Inferior parietal cortex (tissue), 1 donor: ENCODE results near the gene ADAT1.

ENCODE experiments used
- DNase-seq: peaks from one replicate; pipeline ENCODE4 v3.0.0-alpha.2; 2016; ENCODE audit errors: extremely low spot score

The ADAT1 gene, protein sequence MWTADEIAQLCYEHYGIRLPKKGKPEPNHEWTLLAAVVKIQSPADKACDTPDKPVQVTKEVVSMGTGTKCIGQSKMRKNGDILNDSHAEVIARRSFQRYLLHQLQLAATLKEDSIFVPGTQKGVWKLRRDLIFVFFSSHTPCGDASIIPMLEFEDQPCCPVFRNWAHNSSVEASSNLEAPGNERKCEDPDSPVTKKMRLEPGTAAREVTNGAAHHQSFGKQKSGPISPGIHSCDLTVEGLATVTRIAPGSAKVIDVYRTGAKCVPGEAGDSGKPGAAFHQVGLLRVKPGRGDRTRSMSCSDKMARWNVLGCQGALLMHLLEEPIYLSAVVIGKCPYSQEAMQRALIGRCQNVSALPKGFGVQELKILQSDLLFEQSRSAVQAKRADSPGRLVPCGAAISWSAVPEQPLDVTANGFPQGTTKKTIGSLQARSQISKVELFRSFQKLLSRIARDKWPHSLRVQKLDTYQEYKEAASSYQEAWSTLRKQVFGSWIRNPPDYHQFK

DNA sequence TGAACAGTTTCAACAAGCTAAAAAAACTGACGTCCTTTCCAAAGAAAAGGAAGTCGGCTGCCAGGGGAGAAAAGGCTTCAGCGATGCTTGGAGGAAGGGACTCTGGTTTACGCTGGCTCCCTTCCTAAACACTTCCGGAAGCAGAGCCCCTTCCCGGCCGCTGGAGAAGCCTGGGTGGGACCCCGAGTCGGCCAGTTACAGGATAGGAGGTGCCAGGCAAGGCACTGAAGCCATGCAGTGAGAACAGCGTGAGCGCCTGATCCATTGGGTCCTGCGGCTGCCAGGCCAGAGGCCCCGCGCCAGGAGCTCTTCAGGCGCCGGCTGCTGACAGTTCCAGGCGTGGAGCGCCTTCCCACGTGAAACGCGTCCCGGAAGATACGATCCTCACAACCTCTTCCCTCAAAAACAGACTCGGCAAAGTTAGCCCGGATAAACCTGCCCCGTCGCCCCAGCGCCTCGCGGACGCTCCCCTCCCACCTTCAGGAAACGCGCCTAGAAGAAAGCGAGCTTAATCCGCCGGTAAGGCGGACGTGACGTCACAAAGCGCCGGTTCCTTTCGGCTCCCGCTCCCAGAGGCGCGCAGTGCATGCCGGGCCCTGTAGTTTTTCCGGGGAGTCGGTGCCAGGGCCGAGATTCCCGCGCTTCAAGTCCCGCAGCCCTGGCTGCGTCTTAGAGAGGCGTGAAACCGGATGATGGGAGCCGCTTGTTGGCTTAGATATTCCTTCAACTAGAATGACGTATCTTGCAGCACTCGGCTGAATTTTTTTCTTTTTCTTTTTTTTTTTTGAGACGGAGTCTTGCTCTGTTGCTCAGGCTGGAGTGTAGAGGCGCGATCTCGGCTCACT lies at the start of gene ADAT1:
ADAT1 (minus strand) TSS at position 521 of the 845 bp plus-strand sequence. CDS start 2,482 bp downstream, outside the sequence.
- peak; percentile 98 for DNase-seq

DNA sequence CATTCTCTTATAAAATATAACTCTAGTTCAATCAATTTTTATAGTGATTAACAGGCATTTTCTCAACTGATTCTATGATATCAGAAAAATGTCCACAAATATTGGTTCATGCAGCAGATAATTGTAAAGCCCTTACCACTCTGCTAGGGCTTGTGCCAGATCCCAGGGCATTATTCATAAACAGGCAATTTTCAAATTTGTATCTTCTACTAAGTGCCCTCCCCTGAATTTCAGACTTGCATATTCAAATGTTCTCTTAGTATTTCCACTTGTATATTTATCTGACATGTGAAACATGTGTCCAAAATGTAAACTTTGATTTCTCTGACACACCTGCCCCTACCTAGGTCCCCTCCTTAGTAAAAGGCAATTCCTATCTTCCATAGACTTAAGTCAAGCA lies 44.4 kb upstream of the ADAT1 start:
- DNase-seq, result no peak

DNA sequence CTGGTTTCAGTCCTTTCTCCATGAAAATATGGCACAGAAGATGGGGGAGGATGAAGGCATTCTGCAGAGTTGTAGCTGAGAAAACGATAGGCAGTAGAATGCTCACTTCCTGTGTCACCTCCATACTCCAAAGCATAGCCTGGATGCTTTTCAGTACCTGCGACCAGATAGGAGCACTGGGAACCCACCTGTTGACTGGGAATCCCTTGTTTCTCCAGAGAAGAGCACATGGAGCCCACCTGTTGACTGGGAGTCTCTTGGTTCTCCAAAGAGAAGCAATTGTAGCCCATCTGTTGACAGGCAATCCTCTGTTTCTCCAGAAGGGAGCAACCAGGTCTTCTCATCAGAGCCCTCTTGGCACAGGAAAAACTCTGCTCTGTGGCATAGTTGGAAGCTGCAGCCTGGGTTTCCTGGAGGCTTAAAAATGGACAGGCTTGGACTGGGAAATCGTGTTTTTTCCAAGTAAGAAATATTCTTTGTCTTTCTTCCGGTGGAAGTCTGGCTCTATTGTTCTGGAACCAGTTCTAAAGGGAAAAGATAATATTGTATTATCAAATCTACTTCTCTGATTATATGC lies 37.7 kb upstream of the ADAT1 start:
- DNase-seq, result no peak

DNA sequence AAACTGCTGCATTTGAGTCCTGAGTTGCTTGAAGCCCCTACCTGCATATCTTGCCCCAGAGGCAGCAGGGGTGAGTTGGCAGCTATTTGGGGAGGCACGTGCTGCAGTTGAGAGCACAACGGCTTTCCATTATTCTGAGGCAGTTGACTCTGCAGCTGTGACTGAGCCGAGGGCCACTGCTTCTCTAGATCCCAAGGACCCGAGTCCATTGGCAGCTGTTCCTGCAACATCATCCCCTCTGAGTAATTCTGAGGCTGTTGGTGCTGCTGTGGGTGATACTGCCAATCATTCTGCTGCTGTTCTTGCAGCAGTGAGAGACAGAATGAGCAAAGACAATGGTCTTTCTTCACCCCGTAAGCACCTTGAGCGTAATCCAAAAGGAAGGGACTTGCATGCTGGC lies 37.2 kb upstream of the ADAT1 start:
- DNase-seq, result no peak

DNA sequence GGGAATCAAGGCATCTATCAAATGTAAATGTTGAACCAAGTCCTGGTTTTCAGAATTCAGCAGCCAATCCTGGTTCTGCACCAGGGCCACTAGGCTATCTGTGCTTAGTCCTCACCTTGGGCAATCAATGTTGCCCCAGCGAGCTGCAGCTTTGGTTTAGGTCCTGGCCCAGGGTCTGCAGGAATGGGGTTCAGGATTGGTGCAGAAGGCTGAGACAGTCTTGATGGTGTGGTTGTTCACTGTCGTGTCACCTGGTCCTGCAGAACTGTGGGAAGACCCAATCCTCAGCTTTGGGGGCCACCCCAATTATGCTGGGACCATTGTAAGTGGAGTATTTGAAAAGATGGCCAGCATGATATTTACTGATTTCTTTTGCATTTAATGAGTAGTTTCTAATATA lies 35.1 kb upstream of the ADAT1 start:
- DNase-seq, result no peak

DNA sequence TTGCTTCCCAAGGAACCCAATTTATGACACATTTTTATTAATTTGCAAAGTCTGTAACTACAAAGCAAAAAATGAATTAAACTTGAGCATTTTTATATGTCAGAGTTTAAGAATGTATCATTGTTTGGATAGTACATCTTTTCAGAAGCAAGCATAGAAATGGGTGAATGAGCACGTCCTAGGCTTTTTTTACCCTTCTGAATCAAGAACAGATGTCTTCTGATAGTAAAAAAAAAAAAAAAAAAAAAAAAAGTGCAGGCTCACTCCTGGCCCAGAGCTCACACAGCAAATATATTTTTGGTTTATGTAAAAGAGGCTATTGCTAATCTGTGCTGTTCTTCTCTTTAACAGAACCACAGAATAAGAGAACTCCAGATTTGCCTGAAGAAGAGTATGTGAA lies 30.8 kb upstream of the ADAT1 start:
- DNase-seq, result no peak

DNA sequence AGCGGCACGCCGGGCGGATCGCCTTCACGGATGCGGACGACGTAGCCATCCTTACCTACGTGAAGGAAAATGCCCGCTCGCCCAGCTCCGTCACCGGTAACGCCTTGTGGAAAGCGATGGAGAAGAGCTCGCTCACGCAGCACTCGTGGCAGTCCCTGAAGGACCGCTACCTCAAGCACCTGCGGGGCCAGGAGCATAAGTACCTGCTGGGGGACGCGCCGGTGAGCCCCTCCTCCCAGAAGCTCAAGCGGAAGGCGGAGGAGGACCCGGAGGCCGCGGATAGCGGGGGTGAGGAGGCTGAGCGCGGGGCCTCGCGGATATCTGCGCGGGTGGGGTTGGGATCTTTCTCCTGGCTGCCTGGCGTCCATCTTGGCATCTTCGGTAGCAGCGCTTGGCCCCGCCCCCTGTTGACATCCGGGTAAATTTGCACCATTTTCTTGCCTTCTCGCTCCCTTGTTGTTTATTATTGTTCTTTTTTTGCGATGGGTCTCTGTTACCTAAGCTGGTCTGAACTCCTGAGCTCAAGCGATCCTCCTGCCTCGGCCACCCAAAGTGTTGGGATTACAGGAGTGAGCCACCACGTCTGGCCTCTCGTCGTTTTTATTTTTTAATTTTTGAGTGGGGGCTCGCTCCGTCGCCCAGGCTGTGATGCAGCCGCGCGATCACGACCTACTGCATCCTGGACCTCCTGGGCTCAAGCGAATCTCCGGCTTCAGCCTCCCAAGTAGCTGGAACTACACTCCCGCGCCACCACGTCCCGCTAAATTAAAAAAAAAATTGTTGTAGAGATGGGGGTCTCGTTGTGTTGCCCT lies 25.4 kb upstream of the ADAT1 start:
- peak; percentile 85 for DNase-seq

DNA sequence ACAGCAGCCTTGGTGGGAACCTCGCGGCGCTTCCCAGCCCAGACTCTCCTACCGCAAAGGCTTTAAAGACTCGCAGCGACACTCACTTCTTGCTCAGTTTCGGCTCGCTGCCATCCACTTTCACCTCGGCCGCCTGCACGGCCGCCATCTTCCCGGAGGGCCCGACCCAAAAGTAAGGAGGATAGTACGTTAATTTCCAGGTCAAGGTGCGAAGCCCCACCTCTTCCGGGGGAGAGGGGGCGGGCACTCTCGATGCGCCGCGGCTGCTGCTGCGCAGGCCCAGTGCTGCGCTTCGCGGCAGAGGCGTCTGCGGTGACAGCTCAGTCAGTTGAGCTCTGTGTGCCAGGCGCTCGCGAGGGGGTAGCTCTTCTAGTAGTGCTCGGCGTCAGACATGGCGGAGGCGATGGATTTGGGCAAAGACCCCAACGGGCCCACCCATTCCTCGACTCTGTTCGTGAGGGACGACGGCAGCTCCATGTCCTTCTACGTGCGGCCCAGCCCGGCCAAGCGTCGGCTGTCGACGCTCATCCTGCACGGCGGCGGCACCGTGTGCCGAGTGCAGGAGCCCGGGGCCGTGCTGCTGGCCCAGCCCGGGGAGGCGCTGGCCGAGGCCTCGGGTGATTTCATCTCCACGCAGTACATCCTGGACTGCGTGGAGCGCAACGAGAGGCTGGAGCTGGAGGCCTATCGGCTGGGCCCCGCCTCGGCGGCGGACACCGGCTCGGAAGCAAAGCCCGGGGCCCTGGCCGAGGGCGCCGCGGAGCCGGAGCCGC lies 24.6 kb upstream of the ADAT1 start, which contains the start of the genes KARS1 and TERF2IP:
KARS1 (minus strand) TSS at position 174 of the 773 bp plus-strand sequence; CDS start at position 148, 26 bp downstream.
TERF2IP (plus strand) TSS at position 282 of the 773 bp plus-strand sequence; CDS start at position 392, 110 bp downstream.
- DNase-seq, result peak; percentile 97

DNA sequence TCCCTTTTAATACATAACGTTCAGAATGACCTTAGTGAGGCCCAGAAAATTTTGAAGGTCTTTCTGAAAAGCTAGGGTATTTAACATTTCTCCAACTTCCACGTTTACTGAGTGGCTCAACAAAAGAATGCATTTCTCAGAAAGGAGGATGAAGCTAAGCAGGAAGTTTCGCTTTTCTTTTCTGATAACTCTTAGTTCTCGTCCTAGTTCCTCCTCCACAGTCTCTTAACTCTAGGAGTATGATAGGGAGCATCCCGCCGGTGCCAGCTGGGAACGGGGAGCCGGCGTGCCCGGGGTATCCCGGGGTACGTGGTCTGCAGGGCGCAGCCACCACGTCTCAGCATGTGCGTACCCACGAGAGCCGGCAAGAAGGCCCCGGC lies 24.0 kb upstream of the ADAT1 start:
- no peak for DNase-seq

DNA sequence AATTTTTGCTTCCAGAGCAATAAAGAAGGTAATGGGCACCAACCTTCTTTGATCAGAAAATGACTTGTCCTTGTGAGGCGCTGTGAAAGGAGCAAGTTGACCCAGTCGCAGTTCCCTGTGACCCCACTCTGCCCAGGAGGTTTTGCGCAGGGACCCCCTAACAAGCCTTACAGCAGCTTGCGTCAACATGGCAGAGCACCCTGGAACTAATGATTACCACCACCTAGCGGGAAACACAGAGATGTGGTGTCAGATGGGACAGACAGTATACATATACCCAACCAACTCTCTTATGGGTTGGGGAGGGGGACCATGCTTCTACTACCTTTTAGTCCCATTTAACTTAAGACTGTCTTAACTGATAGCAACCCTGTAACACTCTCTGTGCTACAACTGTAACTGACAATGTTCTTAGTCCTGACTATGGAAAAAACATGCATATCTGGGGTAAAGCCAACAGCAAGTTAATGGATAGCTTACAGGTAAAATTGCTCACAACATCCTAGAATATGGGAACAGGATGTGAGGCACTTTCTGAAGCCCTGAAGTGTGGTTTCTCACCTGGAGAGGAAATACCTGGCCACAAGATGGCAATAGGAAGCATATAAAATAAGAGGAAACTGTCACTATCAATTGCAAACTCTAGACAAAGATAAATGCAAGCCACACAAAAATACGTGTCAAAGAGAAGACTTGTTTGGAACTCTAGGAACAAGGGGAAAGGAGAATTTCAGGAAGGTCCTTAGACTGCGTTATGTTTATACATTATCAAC lies 21.3 kb upstream of the ADAT1 start:
- no peak for DNase-seq

DNA sequence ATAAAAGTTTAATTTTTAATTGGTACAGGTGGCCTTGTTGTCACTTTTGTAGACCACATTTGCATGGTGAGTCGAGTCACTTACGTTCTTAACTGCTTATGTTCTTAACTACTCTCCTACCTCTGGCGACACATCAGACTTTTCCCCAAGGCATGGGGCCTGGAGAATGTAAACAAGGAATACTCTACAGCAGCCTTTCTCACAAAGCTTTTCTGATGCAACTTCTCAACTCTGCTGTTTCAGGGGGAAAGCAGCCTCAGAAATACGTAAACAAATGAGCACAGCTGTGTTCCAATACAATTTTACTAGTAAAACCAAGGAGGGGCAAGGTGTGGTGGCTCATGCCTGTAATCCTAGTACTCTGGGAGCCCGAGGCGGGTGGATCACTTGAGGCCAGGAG lies 17.5 kb upstream of the ADAT1 start:
- no peak for DNase-seq

DNA sequence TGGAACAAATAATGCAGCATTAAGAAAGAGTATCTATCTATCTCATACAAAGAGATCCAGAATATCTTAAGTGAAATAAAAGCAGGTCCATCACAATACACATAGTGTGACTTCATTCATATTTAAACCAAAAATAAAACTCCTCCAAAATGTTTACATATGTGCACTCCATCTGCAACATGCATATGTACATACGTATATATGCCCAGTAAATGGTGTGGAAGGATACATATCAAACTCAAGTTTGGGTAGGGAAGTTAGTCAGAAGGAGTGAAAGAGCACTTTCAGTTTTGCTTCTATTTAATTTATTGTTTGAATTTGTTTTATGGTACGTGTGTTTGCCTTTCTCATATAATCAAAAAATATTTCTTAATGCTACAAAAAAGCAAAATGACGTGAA lies 12.0 kb upstream of the ADAT1 start:
- no peak for DNase-seq

DNA sequence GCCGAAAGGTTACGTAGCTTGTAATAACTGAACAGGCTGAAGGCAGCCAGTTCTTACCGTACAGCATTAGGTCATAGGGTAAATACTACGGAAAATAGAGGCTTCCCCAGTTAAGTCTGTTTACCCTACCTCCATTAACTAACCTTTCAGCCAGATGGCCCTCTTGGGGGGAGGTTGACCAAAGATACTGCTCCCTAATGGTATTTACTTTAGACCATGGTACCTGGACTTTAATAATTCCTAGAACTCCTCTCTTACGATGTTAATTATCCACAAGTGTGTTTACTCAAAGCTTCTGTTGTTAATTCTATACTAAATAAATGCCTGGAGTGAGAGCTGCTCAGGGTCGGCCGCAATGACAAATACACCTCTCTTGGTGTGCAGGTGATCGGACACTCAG lies 9.8 kb upstream of the ADAT1 start:
- no peak for DNase-seq

DNA sequence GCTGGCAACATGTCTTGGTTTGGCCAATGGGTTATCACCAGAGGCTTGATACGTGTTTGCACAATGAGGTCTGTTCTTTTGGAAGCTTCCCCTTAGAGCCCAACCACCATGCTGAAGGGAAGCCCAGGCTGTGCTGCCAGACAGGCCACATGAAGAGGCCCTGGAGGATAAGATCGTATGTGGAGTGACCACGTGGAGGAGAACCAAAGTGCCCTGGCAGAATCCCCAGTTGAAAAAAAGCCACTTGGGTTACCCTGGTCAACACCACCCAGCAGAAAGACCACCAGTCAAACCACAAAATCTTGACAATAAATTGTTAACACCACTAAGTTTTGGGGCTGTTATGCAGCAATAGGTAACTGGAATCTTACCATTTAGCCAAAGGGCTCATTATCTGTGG lies 7.0 kb upstream of the ADAT1 start:
- no peak for DNase-seq

DNA sequence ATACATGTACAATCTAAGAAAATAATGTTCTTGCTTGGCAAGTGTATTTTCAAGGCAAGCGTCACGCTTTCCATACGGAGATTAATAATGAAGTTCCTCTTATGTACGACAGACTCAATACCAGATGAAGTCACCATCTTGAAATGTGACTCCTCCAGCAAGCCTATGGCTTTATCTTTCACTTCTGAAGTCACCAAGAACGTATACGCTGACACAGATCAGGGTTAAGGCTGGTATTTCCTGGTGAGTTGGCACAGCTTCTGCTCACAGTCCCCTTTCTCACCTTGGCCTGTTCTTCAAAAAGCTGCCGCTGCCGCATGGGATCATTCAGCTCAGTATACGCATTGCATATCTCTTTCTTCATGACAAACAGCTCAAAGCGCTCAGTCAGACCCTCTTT lies 6.1 kb upstream of the ADAT1 start:
- no peak for DNase-seq

DNA sequence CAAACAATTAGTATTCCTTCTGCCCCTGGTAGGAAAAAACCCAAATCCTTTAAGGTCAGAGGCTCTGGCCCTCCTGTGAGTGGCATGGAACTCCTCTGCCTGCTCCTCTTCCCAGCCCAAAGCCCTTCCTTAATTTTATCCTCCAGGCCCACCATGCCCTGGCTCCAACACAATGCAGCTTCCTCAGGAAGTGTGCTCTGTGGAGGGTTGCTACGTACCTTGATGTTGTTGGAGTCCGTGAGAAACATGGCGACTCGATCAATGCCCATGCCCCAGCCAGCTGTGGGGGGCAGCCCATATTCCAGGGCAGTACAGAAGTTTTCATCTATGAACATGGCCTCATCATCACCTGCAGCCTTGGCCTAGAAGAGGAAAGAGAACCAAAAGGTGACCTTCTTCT lies 5.3 kb upstream of the ADAT1 start:
- no peak for DNase-seq

DNA sequence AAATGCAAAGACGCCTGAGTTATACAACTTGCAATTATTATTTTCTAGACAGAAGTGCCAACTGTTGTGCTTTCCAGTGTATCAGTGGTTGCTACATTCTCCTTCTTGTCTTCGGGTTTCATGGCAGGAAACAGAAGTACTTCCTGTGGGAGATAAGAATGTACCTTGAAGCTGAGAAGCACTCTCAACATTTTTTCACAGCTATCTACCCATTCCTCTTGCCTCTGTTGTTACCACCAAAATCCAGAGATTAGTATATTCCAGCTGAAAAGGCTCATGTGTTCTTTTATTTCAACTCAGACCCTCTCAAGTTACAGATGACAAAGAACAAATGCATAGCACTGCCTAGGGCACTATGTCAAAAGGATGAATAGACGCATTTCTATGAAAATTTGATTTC lies 4.8 kb upstream of the ADAT1 start:
- no peak for DNase-seq

DNA sequence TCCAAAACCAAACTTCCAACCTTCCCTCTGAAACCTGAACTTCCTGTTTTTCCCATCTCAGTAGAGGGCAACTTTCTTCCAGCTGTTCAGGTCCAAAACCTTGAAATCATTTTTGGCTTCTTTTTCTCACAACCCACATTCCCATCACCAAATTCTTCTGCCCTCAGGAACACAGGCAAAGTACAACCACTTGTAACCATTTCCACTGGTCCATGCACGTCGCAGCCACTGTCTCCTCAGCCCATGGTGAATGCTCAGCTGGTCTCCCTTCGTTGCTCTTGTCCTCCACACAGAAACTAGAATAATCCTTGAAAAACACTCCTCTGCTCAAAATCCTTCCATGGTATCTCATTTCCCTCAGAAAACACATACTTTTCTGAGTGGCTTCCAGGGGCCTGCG lies 3.7 kb upstream of the ADAT1 start:
- DNase-seq, result no peak

DNA sequence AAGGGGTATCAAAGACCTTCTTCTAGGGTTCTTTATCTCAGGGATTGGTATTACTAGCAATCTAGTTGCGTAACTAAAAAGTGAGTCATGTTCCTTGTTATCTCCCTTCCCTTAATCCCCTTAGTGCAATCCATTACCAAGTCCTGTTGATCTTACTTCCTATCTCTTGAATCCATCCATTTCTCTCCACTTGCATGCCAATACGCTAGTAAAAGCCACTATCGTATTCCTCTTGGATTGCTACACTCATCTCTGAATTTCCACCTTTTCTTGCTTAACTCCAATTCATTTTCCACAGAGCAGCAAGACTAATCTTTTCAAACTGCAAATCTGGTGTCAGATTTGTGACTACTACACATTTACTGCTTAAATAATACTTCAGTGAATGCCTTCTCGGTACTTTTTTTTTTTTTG lies 1.8 kb upstream of the ADAT1 start:
- no peak for DNase-seq

DNA sequence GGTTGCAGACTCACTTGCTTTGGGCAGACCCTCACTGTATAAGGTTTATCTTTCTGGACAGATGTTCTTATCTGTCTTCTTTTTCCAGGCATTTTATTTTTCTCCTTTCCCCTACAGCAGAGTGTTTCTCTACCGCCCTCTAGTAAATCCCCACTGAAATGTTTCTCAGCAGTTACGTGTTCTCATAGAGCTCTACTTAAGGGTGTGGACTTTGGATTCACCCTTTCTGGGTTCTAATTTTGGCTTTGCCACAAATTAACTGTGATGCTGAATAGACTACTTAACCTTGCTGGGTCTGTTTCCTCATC lies 2.0 kb downstream of the ADAT1 start:
- peak; percentile 65 for DNase-seq
